ENCODE data around the gene SLCO4A1. TPM values are rescaled to one million over a fixed set of nuclear protein-coding genes. Genes with fewer than 3 reads are reported as not detected.

The SLCO4A1 gene
- total and polyA plus RNA-seq, 9 donors = 0.11 to 1.2 (median 0.45) TPM

DNA sequence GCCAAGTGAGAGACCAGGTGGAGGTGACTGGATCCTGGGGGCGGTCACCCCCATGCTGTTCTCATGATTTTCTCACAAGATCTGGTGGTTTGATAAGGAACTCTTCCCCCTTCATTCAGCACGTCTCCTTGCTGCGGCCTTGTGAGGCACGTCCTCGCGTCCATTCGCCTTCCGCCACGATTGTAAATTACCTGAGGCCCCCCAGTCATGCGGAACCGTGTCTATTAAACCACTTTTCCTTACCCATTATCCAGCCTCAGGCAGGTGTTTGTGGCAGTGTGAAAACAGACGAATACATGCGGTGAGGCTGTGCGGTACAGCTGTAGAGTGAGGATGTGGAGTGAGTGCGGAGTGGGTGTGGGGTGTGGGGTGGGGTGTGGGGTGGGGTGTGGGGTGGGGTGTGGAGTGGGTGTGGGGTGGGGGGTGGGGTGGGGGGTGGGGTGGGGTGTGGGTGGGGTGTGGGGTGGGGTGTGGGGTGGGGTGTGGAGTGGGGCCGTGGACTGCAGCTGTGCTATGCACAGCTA, 54.2 kb downstream of the SLCO4A1 start:
- Histone ChIP-seq H3K27ac (ENCODE audit: low read length) (no peak overlapping the region), H3K36me3 (ENCODE audit: control insufficient read depth, insufficient read depth, low read length) (no peaks in the 10 kb centered on the region), H3K9me3 (replicated peaks; ENCODE audit: control insufficient read depth, low read depth, low read length) (no peaks in the 10 kb centered on the region), H3K27me3 (ENCODE audit: control insufficient read depth, insufficient read depth, low read length) (peaks cover 20% of the 10 kb centered on the region), H3K4me3 (ENCODE audit: low read length) (no peak overlapping the region), H3K4me1 (ENCODE audit: control insufficient read depth, insufficient read depth, low read length) (peaks cover 23% of the 10 kb centered on the region)
- no peak for DNase-seq
- WGBS (ENCODE audit: insufficient coverage) = no CpG with 5 or more reads among the region's 16 CpGs

DNA sequence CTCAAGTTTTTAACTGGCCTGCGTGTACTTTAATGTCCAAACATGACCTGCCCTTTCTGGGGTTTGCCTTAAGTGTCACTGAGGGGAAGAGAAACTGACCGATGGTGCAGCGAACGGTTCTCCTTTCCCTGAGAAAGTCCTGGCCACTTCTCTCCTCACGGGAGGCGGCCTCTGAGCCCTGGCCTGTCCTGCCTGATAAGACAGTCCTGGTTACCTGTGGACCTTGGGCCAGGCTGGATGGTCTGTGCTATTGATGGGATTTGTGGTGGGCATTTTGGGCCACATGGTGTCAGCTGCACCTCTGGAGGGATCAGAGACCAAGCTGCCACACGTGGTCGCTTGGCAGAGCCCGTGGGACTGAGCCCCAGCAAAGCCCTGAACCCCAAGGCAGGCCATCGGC, 54.7 kb downstream of the SLCO4A1 start:
- H3K9me3 ChIP-seq (replicated peaks; ENCODE audit: control insufficient read depth, low read depth, low read length) = no peaks in the 10 kb centered on the region
- no peak for DNase-seq
- 65% methylated on average over 6 of the region's 10 CpGs for WGBS (ENCODE audit: insufficient coverage)
- H3K4me1 ChIP-seq (ENCODE audit: control insufficient read depth, insufficient read depth, low read length) = peaks cover 18% of the 10 kb centered on the region
- no peaks in the 10 kb centered on the region for H3K36me3 ChIP-seq (ENCODE audit: control insufficient read depth, insufficient read depth, low read length)
- no peak overlapping the region for H3K27ac ChIP-seq (ENCODE audit: low read length)
- peaks cover 22% of the 10 kb centered on the region for H3K27me3 ChIP-seq (ENCODE audit: control insufficient read depth, insufficient read depth, low read length)
- no peak overlapping the region for H3K4me3 ChIP-seq (ENCODE audit: low read length)

DNA sequence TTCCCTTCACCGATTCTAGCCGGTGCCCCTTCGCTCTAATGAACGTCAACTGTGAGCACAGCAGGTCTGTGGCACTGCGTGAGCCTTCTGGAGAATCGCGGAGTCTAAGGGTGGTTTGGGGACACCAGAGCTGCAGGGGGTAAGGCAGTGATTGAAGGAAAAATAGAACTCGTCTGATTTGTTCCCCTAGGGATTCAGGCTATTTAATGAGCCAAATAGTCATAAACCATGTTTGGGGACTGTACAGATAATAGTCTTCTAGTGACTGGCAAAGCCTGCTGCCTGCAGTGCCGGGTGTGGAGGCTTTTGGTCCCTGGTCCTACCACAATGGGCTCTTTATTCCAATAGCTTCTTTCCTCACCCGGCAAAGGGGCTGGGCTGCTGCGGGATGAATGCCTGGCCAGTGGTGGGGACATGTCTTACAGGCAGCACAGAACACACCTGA, 55.2 kb downstream of the SLCO4A1 start:
- Histone ChIP-seq H3K27ac (ENCODE audit: low read length) (no peak overlapping the region), H3K4me1 (ENCODE audit: control insufficient read depth, insufficient read depth, low read length) (peaks cover 17% of the 10 kb centered on the region), H3K9me3 (replicated peaks; ENCODE audit: control insufficient read depth, low read depth, low read length) (no peaks in the 10 kb centered on the region), H3K4me3 (ENCODE audit: low read length) (no peak overlapping the region), H3K27me3 (ENCODE audit: control insufficient read depth, insufficient read depth, low read length) (peaks cover 24% of the 10 kb centered on the region), H3K36me3 (ENCODE audit: control insufficient read depth, insufficient read depth, low read length) (no peaks in the 10 kb centered on the region)
- DNase-seq = no peak
- WGBS (ENCODE audit: insufficient coverage) = 78% methylated on average over 7 of the region's 11 CpGs

DNA sequence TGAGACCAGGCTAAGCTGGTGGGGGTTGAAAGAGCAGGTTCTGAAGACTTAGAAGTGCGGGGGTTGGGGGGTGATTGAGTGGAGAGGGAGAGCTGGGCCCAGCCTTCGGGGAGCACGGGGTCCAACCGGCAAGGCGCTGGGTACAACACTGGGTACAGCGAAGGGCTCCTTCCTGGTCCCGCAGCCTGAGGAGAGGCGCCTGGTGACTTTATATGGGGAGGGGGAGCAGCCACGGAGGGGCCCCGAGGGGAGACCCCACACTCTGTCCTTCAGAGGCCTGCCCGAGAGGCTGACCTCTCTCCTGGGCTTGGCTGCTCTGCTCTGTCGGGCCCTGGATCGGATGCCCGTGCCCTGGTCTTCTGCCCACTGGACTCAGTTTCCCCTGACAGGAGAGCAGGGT, 55.9 kb downstream of the SLCO4A1 start:
- 79% methylated on average over 10 of the region's 14 CpGs for WGBS (ENCODE audit: insufficient coverage)
- DNase-seq = no peak

DNA sequence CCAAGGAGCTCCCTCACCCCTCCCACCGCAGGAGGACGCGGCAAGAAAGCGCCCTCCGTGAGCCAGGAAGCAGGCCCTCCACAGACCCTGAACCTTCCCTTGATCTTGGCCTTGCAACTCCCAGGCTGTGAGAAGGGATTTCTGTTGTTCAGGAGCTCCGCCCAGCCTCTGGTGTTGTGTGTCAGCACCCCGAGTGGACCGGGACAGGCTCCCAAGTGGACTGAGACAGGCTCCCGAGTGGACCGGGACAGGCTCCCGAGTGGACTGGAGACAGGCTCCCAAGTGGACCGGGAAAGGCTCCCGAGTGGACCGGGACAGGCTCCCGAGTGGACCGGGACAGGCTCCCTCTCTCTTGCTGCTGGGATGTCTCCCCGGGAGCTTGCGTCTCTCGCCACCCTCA, 57.0 kb downstream of the SLCO4A1 start:
- Histone ChIP-seq H3K27me3 (ENCODE audit: control insufficient read depth, insufficient read depth, low read length) (peaks cover 27% of the 10 kb centered on the region), H3K36me3 (ENCODE audit: control insufficient read depth, insufficient read depth, low read length) (no peaks in the 10 kb centered on the region), H3K4me3 (ENCODE audit: low read length) (no peak overlapping the region), H3K27ac (ENCODE audit: low read length) (no peak overlapping the region), H3K4me1 (ENCODE audit: control insufficient read depth, insufficient read depth, low read length) (peaks cover 21% of the 10 kb centered on the region), H3K9me3 (replicated peaks; ENCODE audit: control insufficient read depth, low read depth, low read length) (no peaks in the 10 kb centered on the region)
- WGBS (ENCODE audit: insufficient coverage) = 94% methylated on average over 13 of the region's 19 CpGs
- no peak for DNase-seq

More for the DNA sequence above, 55.9 kb downstream of the SLCO4A1 start:
- Histone ChIP-seq H3K27ac (ENCODE audit: low read length) (no peak overlapping the region), H3K27me3 (ENCODE audit: control insufficient read depth, insufficient read depth, low read length) (peaks cover 31% of the 10 kb centered on the region), H3K4me1 (ENCODE audit: control insufficient read depth, insufficient read depth, low read length) (peaks cover 13% of the 10 kb centered on the region), H3K36me3 (ENCODE audit: control insufficient read depth, insufficient read depth, low read length) (no peaks in the 10 kb centered on the region), H3K4me3 (ENCODE audit: low read length) (no peak overlapping the region), H3K9me3 (replicated peaks; ENCODE audit: control insufficient read depth, low read depth, low read length) (no peaks in the 10 kb centered on the region)

DNA sequence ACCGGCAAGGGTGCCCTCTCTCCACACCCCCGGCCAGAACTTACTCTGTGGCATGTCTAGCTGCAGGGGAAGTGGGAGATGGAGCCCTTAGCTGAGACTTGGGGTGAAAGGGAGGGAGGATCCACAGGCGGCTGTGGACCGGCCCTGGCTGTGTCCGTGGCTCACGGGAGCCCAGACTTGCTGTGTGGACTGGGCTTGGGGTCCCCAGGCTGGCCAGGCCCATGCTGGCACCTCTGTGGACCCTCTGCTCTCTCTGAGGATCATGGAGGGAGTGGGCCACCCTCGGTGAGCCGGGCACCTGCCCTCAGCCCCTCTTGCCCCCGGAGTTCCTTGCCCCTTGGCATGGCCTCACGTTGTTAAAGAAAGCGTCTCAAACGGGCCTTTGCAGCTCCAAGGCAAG, 57.4 kb downstream of the SLCO4A1 start:
- H3K4me1 ChIP-seq (ENCODE audit: control insufficient read depth, insufficient read depth, low read length) = peaks cover 26% of the 10 kb centered on the region
- DNase-seq = no peak
- H3K27me3 ChIP-seq (ENCODE audit: control insufficient read depth, insufficient read depth, low read length) = peaks cover 27% of the 10 kb centered on the region
- H3K36me3 ChIP-seq (ENCODE audit: control insufficient read depth, insufficient read depth, low read length) = no peaks in the 10 kb centered on the region
- H3K4me3 ChIP-seq (ENCODE audit: low read length) = no peak overlapping the region
- WGBS (ENCODE audit: insufficient coverage) = 70% methylated on average over 9 of the region's 12 CpGs
- H3K27ac ChIP-seq (ENCODE audit: low read length) = no peak overlapping the region
- H3K9me3 ChIP-seq (replicated peaks; ENCODE audit: control insufficient read depth, low read depth, low read length) = no peaks in the 10 kb centered on the region

DNA sequence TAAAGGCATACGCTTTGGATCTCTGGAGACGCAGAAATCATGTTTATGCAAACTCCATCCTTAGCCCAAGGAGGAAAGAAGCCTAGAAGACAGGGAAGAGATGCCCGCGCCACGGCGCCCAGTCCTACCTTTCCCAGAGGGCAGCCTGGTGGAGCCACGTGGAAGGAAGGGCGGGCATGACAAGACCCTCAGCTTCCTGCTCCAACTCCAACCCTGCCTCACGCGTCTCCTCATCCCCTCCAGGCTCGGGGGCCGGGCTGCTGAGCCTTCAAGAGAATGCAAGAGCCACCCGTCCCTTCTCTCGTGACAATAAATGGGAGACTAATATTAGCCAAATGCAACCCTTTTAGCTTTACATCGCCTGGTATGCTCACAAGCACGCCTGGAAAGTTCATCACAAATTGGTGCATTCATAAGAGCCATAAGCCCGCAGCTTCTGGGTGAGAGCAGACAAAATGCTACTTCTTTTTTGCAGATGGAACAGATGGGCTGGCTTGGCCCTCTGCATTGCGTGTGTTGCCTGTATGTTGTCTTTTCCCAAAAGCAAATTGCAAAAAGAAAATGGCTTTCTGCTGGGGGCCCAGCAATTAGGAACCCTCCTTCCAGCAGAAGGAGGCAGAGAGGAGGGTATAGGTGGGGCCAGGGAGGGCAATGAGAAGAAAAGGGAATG, 58.1 kb downstream of the SLCO4A1 start:
- H3K27me3 ChIP-seq (ENCODE audit: control insufficient read depth, insufficient read depth, low read length) = peaks cover 28% of the 10 kb centered on the region
- no peak overlapping the region for H3K4me3 ChIP-seq (ENCODE audit: low read length)
- WGBS (ENCODE audit: insufficient coverage) = 59% methylated on average over 14 of the region's 18 CpGs
- peaks cover 32% of the 10 kb centered on the region for H3K4me1 ChIP-seq (ENCODE audit: control insufficient read depth, insufficient read depth, low read length)
- no peaks in the 10 kb centered on the region for H3K9me3 ChIP-seq (replicated peaks; ENCODE audit: control insufficient read depth, low read depth, low read length)
- no peaks in the 10 kb centered on the region for H3K36me3 ChIP-seq (ENCODE audit: control insufficient read depth, insufficient read depth, low read length)
- no peak for DNase-seq
- no peak overlapping the region for H3K27ac ChIP-seq (ENCODE audit: low read length)

DNA sequence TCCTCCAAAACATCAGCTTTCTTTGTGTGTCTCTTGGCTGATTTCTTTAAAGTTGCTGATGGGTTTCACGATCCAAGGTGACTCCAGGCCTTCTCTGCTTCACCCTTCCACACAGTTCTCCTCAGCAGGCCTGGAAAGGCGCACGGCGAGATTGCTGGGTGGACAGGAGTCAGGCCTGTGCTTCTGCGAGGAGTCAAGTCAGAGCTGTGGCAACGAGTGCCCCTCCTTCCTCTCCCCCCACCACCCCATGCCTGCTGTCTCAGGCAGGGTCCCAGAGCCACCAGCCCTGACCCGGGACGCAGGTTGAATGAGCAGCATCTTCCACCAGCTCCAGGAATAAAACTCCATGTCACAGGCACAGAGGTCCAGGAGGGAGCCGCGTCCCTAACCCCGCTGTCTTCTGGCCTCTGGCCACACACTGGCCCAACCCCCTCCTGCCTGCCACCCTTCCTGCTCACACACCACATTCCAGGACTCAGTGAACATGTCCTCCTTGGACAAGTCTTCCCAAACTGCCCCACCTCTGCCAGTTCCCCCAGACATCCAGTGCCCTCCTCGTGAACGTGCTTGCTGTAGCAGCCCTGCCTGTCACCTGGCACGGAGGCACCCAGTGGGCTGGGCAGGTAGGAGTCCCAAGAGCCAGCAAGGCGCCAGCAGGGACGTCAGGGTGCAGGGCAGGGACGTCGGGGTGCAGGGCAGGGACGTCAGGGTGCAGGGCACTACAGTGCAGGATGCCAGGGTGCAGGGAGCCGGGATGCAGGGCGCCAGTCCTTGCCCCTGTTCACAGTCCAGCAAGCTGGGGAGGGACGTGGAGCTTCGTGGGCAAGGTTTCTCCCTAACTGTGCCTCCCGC, 59.1 kb downstream of the SLCO4A1 start:
- Histone ChIP-seq H3K9me3 (replicated peaks; ENCODE audit: control insufficient read depth, low read depth, low read length) (no peaks in the 10 kb centered on the region), H3K4me1 (ENCODE audit: control insufficient read depth, insufficient read depth, low read length) (peaks cover 40% of the 10 kb centered on the region), H3K4me3 (ENCODE audit: low read length) (no peak overlapping the region), H3K36me3 (ENCODE audit: control insufficient read depth, insufficient read depth, low read length) (no peaks in the 10 kb centered on the region), H3K27me3 (ENCODE audit: control insufficient read depth, insufficient read depth, low read length) (peaks cover 29% of the 10 kb centered on the region), H3K27ac (ENCODE audit: low read length) (no peak overlapping the region)
- 71% methylated on average over 20 of the region's 24 CpGs for WGBS (ENCODE audit: insufficient coverage)
- no peak for DNase-seq

DNA sequence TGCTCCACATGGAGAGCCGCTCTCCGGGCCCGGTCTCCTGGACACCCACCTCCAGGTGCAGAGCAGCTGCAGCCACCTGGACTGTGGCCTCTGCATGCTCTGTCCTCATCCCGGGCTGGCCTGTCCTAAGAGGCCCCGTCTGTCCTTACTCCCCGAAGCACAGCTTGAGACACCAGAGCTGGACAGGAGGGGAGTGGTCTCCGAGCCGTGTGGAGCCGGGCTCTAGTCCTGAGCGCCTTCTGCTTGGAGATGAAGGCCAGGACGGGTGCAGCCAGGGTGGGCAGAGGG, 59.7 kb downstream of the SLCO4A1 start:
- Histone ChIP-seq H3K27me3 (ENCODE audit: control insufficient read depth, insufficient read depth, low read length) (peaks cover 32% of the 10 kb centered on the region), H3K4me3 (ENCODE audit: low read length) (no peak overlapping the region), H3K4me1 (ENCODE audit: control insufficient read depth, insufficient read depth, low read length) (peaks cover 40% of the 10 kb centered on the region), H3K36me3 (ENCODE audit: control insufficient read depth, insufficient read depth, low read length) (no peaks in the 10 kb centered on the region), H3K9me3 (replicated peaks; ENCODE audit: control insufficient read depth, low read depth, low read length) (no peaks in the 10 kb centered on the region), H3K27ac (ENCODE audit: low read length) (no peak overlapping the region)
- DNase-seq = no peak
- WGBS (ENCODE audit: insufficient coverage) = 47% methylated on average over 11 of the region's 11 CpGs
